Prostate gland (tissue), 1 donor: ENCODE data around the gene KCNN3.
"Not testable (repeated sequence)": the region's sequence is repeated elsewhere in the genome, so short reads cannot be mapped to it uniquely, and the experiment has no call there.

Experiments used
- POLR2A ChIP-seq: fragments of 450-650 bp; IDR thresholded peaks from one replicate; pipeline ENCODE4 v1.6.1; 2016; ENCODE audit warnings: antibody characterized with exemption, mild to moderate bottlenecking
- POLR2AphosphoS5 ChIP-seq: sonication (generic); formaldehyde crosslinking; IDR thresholded peaks from one replicate; pipeline ENCODE4 v1.6.1; 2017; ENCODE audit warnings: antibody characterized with exemption

GRCh38 chr1:154674456-154674855 lies 195.6 kb downstream of the KCNN3 start:
- TF ChIP-seq POLR2A, POLR2AphosphoS5: not testable (repeated sequence)
